ENCODE data around the gene RBM39.
"Not testable (repeated sequence)": the region's sequence is repeated elsewhere in the genome, so short reads cannot be mapped to it uniquely, and the experiment has no call there.

- not testable (repeated sequence) for TF ChIP-seq CTCF (IDR thresholded peaks at IDR 0.05); ZFX (IDR thresholded peaks at IDR 0.05; ENCODE audit: borderline replicate concordance)
These were observed 36.2 kb downstream of the RBM39 start for GRCh38 chr20:35705894-35706293.
